ENCODE data around the gene LMLN.
A peak's percentile ranks its signal among the peaks of the same experiment; 100 is the strongest.
"Not testable (repeated sequence)": the region's sequence is repeated elsewhere in the genome, so short reads cannot be mapped to it uniquely, and the experiment has no call there.

The LMLN gene

DNA sequence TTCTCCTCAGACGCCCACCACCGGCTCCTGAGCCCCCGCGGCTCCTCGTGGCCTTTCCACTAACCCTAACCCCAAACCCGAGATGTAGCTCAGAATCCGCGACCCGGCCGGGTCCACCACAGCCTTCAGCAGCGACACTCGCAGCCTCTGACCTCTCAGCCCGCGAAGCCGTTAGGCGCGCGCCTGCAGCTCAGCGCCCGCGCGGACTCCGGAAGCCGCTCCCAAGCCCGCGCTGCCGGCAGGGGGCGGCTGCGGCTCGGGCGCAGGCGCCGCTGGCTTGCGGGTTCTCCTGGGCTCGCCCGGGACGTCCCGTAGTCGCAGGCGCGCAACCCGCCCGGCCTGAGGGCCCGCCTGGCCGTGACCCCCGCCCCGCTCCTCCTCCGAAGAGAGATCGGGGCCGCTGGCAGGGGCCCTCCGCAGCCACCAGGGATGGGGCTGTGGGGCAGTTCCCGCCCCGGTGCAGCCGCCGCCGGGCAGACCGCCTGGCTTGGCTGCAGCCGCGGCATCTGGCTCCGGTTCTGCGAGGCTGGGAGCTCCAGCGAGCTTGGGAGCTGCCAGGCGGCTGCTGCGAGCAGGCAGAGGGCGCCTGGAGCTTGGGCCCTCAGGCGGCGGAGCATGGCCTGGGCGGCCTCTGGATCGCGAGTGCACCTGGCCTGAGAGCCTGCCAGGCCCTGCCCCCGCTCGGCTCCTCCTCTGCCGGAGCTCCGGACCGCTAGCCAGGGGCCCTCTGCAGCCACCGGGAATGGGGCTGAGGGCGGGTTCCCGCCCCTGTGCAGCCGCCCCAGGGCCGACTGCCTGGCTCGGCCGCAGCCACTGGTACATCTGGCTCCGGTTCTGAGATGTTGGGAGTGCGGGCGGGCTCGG is 120.7 kb downstream of the LMLN start:
- DNase-seq: peak; percentile 54 to 73 (median 62)

DNA sequence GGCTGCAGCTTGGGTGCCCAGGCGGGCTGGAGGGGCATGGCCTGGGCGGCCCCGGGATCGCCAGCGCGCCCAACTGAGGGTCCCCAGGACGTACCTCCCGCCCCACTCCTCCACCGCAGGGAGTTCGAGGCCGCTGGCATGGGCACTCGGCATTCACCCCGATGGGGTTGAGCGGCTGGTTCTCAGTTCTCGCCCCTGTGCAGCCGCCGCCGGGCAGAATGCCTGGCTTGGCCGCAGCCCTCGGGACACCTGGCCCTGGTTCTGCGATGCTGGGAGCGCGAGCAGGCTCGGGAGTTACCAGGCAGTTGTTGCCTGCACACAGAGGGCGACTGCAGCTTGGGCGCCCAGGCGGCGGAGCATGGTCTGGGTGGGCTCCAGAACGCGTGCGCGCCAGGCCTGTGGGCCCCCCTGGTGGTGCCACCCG is 121.4 kb downstream of the LMLN start:
- peak in 1 of 5 donors; percentile 1 for DNase-seq

GRCh38 chr3:198082226-198082625 is 122.2 kb downstream of the LMLN start:
- DNase-seq: not testable (repeated sequence)

DNA sequence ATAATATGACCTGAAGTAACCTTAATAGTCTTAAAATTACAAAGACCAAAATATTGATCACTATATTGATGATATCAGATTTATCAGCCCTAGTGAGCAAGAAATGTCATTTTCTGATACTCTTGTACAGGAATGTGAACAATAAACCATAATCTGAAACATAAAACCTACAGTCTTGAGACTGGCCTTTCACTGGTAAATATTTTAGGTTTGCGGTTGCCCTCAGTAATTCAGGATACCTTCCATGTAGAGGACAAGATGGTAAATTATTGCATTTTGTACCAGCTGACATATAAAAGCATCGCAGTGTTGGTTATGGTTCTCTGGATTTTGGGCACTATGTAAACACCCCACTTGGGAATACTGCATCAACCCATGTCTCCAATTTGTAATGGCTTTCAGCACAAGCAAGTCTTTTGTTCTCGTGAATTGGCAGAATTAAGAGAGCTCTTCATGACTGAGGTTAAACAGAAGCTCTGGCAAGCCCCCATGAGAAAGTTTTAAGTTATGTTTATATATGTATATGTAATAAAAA is 128.5 kb downstream of the LMLN start:
- DNase-seq: no peak

DNA sequence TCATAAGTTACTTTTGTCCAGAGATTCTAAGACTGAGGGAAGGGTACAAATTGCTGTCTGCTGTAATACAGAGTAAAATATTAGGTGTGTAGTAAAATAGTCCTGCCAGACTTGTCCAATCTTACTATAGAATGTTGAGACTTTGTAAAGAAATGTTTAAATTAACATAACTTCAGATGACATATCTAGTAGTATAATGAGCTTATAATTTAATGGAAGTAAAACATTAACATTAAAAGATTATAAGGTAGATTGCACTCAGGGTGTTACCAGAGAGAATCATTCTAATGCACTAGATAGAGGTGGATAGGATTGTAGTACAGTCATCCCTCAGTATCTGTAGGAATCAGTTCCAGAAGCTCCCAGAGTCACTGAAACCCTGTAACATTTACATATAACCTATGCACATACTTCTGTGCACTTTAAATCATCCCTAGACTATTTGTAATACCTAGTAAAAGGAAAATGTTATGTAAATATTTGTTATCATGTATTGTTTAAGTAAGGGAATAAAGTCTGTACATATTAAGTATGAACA is 130.8 kb downstream of the LMLN start:
- DNase-seq: no peak

GRCh38 chr3:198092276-198092675 is 132.3 kb downstream of the LMLN start:
- DNase-seq: no peak

- DNase-seq: no peak
Measured at GRCh38 chr3:198093112-198093679, 133.2 kb downstream of the LMLN start.
